Neural progenitor cell (in vitro differentiated cells): ENCODE results near the gene MVB12B. TPM values are rescaled to one million over a fixed set of nuclear protein-coding genes. Genes with fewer than 3 reads are reported as not detected.
"Not testable (repeated sequence)": the region's sequence is repeated elsewhere in the genome, so short reads cannot be mapped to it uniquely, and the experiment has no call there.

Experiments used
- DNase-seq: peaks from one replicate; pipeline ENCODE4 v3.0.0-alpha.2; 2016; ENCODE audit warnings: low spot score
- H2AFZ ChIP-seq: fragments of 200-600 bp; sonication (generic); replicated peaks from 2 replicates; pipeline ENCODE4 v1.6.1; 2016; ENCODE audit warnings: antibody characterized with exemption
- H3F3A ChIP-seq: fragments of 200-600 bp; sonication (generic); 2 replicates; pipeline ENCODE4 v1.6.1; 2016; ENCODE audit warnings: antibody characterized with exemption, low read depth
- H3K27ac ChIP-seq: fragments of 200-600 bp; sonication (generic); 2 replicates; pipeline ENCODE4 v1.5.1; 2016; ENCODE audit warnings: mild to moderate bottlenecking
- H3K27me3 ChIP-seq: fragments of 200-600 bp; sonication (generic); 2 replicates; pipeline ENCODE4 v1.6.1; 2016; ENCODE audit warnings: mild to moderate bottlenecking, moderate library complexity
- H3K36me3 ChIP-seq: fragments of 200-600 bp; sonication (generic); 2 replicates; pipeline ENCODE4 v1.5.1; 2016
- H3K4me1 ChIP-seq: fragments of 200-600 bp; sonication (generic); 2 replicates; pipeline ENCODE4 v1.6.1; 2016; ENCODE audit warnings: mixed run types
- H3K4me2 ChIP-seq: fragments of 200-600 bp; sonication (generic); 2 replicates; pipeline ENCODE4 v1.6.1; 2016
- H3K4me3 ChIP-seq: fragments of 200-600 bp; sonication (generic); 2 replicates; pipeline ENCODE4 v1.5.1; 2016
- H3K79me2 ChIP-seq: fragments of 200-600 bp; sonication (generic); 2 replicates; pipeline ENCODE4 v1.6.1; 2016; ENCODE audit warnings: low read depth
- H3K9ac ChIP-seq: fragments of 200-600 bp; sonication (generic); 2 replicates; pipeline ENCODE4 v1.6.1; 2016
- H3K9me3 ChIP-seq: fragments of 200-600 bp; sonication (generic); 2 replicates; pipeline ENCODE4 v1.5.1; 2016; ENCODE audit warnings: low read depth
- H4K20me1 ChIP-seq: fragments of 200-600 bp; sonication (generic); 2 replicates; pipeline ENCODE4 v1.6.1; 2016; ENCODE audit warnings: low read depth
- H3K27ac Mint-ChIP-seq: 3 replicates; pipeline ENCODE4 v1.8.0; 2021; ENCODE audit warnings: mixed read lengths
- H3K27me3 Mint-ChIP-seq: 2 replicates; pipeline ENCODE4 v1.8.0; 2022; ENCODE audit warnings: low read depth, mild to moderate bottlenecking, inconsistent platforms, moderate library complexity, mixed read lengths; ENCODE audit not compliant: insufficient read depth
- H3K36me3 Mint-ChIP-seq: 3 replicates; pipeline ENCODE4 v1.8.0; 2021; ENCODE audit warnings: mixed read lengths
- H3K4me1 Mint-ChIP-seq: 3 replicates; pipeline ENCODE4 v1.8.0; 2021; ENCODE audit warnings: mixed read lengths
- H3K4me3 Mint-ChIP-seq: 3 replicates; pipeline ENCODE4 v1.8.0; 2021; ENCODE audit warnings: mild to moderate bottlenecking, moderate library complexity, mixed read lengths
- H3K9me3 Mint-ChIP-seq: 3 replicates; pipeline ENCODE4 v1.8.0; 2020; ENCODE audit warnings: mixed read lengths
- CTCF ChIP-seq: fragments of 200-600 bp; sonication (generic); IDR thresholded peaks from 2 replicates; pipeline ENCODE4 v1.5.1; 2017; ENCODE audit warnings: antibody characterized with exemption, mild to moderate bottlenecking
- EZH2 ChIP-seq: fragments of 200-600 bp; sonication (generic); IDR thresholded peaks from 2 replicates; pipeline ENCODE4 v1.6.1; 2017; ENCODE audit warnings: antibody characterized with exemption, mild to moderate bottlenecking, moderate library complexity
- EZH2phosphoT487 ChIP-seq: fragments of 200-600 bp; sonication (generic); IDR thresholded peaks from 2 replicates; pipeline ENCODE4 v1.6.1; 2017; ENCODE audit warnings: antibody characterized with exemption
- total RNA-seq: library from RNA; depleted of rRNA; stranded (reverse); fragments of >200 nt; gene quantifications from 2 replicates; pipeline ENCODE4 v1.2.3, GENCODE V29; 2015; ENCODE audit warnings: low replicate concordance

Gene MVB12B
- total RNA-seq, 1 donor from 2014 or later: 16.1 TPM

- no peaks in the 10 kb centered on the region for H3K79me2 ChIP-seq
- Mint-ChIP-seq H3K4me1 (peaks cover 48% of the 10 kb centered on the region), H3K27me3 (no peaks in the 10 kb centered on the region), H3K27ac (no peak overlapping the region), H3K36me3 (no peaks in the 10 kb centered on the region), H3K4me3 (no peak overlapping the region), H3K9me3 (no peaks in the 10 kb centered on the region)
- no peaks in the 10 kb centered on the region for H4K20me1 ChIP-seq
- peaks cover 21% of the 10 kb centered on the region for H3K4me1 ChIP-seq
- H3K36me3 ChIP-seq: no peaks in the 10 kb centered on the region
- H3K9ac ChIP-seq: no peak overlapping the region
- no peak overlapping the region for H3K4me3 ChIP-seq
- H3F3A ChIP-seq: peaks cover 11% of the 10 kb centered on the region
- no peak overlapping the region for H2AFZ ChIP-seq
- TF ChIP-seq CTCF (no peak), EZH2phosphoT487 (no peak), EZH2 (no peak)
- no peak overlapping the region for H3K27ac ChIP-seq
- DNase-seq: no peak
- H3K9me3 ChIP-seq: no peaks in the 10 kb centered on the region
- H3K4me2 ChIP-seq: no peak overlapping the region
- H3K27me3 ChIP-seq: peaks cover 40% of the 10 kb centered on the region
These were observed 209.5 kb downstream of the MVB12B start for GRCh38 chr9:126536131-126536530.

- no peak overlapping the region for H3K4me3 Mint-ChIP-seq
- peaks cover 11% of the 10 kb centered on the region for H3F3A ChIP-seq
- no peak overlapping the region for H3K4me2 ChIP-seq
- no peak for DNase-seq
- TF ChIP-seq CTCF: no peak
- no peak for TF ChIP-seq EZH2phosphoT487
- no peak for TF ChIP-seq EZH2
- H3K4me1 Mint-ChIP-seq: peaks cover 42% of the 10 kb centered on the region
- no peaks in the 10 kb centered on the region for H3K9me3 Mint-ChIP-seq
- H2AFZ ChIP-seq: no peak overlapping the region
- no peaks in the 10 kb centered on the region for H3K79me2 ChIP-seq
- no peak overlapping the region for H3K4me3 ChIP-seq
- no peak overlapping the region for H3K9ac ChIP-seq
- H4K20me1 ChIP-seq: no peaks in the 10 kb centered on the region
- no peaks in the 10 kb centered on the region for H3K36me3 ChIP-seq
- no peaks in the 10 kb centered on the region for H3K27me3 Mint-ChIP-seq
- no peak overlapping the region for H3K27ac Mint-ChIP-seq
- H3K9me3 ChIP-seq: no peaks in the 10 kb centered on the region
- H3K4me1 ChIP-seq: peaks cover 14% of the 10 kb centered on the region
- H3K27me3 ChIP-seq: peaks cover 39% of the 10 kb centered on the region
- H3K36me3 Mint-ChIP-seq: no peaks in the 10 kb centered on the region
- no peak overlapping the region for H3K27ac ChIP-seq
These were observed 210.3 kb downstream of the MVB12B start for GRCh38 chr9:126536841-126537465.

- DNase-seq: no peak
- no peak overlapping the region for H3K27ac Mint-ChIP-seq
- Histone ChIP-seq H3K27me3 (peaks cover 25% of the 10 kb centered on the region), H2AFZ (no peak overlapping the region), H3K36me3 (no peaks in the 10 kb centered on the region), H3K4me3 (no peak overlapping the region), H3K27ac (no peak overlapping the region), H3K79me2 (no peaks in the 10 kb centered on the region), H3K4me2 (no peak overlapping the region), H4K20me1 (no peaks in the 10 kb centered on the region), H3K9ac (no peak overlapping the region), H3K9me3 (no peaks in the 10 kb centered on the region), H3F3A (peaks cover 11% of the 10 kb centered on the region), H3K4me1 (peaks cover 14% of the 10 kb centered on the region)
- no peaks in the 10 kb centered on the region for H3K36me3 Mint-ChIP-seq
- H3K9me3 Mint-ChIP-seq: no peaks in the 10 kb centered on the region
- H3K4me1 Mint-ChIP-seq: peaks cover 28% of the 10 kb centered on the region
- no peak overlapping the region for H3K4me3 Mint-ChIP-seq
- TF ChIP-seq EZH2phosphoT487 (no peak), CTCF (no peak)
- no peaks in the 10 kb centered on the region for H3K27me3 Mint-ChIP-seq
These were observed 211.9 kb downstream of the MVB12B start for GRCh38 chr9:126538550-126538949.

GRCh38 chr9:126540398-126540797 lies 213.8 kb downstream of the MVB12B start:
- H3K36me3 ChIP-seq, H3F3A ChIP-seq, H3K27ac ChIP-seq, H3K9me3 Mint-ChIP-seq, H4K20me1 ChIP-seq, H2AFZ ChIP-seq, H3K27me3 Mint-ChIP-seq, DNase-seq, H3K36me3 Mint-ChIP-seq, H3K79me2 ChIP-seq, H3K27ac Mint-ChIP-seq, H3K27me3 ChIP-seq, H3K4me3 ChIP-seq, H3K4me3 Mint-ChIP-seq, H3K4me1 ChIP-seq, H3K4me2 ChIP-seq, H3K9me3 ChIP-seq, H3K9ac ChIP-seq: not testable (repeated sequence)
- peaks cover 14% of the 10 kb centered on the region for H3K4me1 Mint-ChIP-seq
